NCI-H146 (cell line): ENCODE data around the gene HSCB.
"Not testable (repeated sequence)": the region's sequence is repeated elsewhere in the genome, so short reads cannot be mapped to it uniquely, and the experiment has no call there.

Source experiments
- DNase-seq: peaks from one replicate; lab custom pipeline; 2025; lab: John Stamatoyannopoulos, UW

Gene HSCB, protein sequence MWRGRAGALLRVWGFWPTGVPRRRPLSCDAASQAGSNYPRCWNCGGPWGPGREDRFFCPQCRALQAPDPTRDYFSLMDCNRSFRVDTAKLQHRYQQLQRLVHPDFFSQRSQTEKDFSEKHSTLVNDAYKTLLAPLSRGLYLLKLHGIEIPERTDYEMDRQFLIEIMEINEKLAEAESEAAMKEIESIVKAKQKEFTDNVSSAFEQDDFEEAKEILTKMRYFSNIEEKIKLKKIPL

DNA sequence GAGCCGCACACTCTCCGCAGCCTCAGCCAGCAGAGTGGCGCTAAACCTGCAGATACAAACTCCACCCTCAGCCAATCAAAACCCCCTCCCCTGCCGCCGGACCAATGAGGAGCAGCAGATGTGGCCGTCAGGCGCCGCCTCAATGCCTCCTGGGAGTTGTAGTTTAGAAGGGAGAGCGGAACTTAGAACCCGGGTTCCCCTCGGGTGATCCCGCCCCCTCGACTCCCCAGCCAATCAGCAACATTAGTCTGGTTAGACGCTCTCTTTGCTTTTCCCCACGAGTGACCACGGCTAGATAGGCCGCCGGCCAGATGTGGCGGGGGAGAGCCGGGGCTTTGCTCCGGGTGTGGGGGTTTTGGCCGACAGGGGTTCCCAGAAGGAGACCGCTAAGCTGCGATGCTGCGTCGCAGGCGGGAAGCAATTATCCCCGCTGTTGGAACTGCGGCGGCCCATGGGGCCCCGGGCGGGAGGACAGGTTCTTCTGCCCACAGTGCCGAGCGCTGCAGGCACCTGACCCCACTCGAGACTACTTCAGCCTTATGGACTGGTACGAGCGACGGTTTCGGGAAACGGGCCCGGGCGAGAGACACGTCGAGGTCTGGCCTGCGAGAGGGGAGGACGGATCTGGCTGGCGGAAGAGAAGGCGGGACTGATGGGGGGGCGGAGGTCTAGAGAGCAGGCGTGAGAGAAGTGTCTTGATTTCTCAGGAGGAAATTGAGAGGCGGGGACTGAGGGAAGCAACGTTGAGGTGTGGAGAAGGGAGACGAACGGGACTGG lies at the start of gene HSCB, which contains the start of gene CHEK2:
Gene HSCB, plus strand, starts transcription at position 255 of the 777 bp plus-strand sequence. Its CDS starts 57 bp downstream, at position 312.
Gene CHEK2, minus strand, starts transcription at position 36 of the 777 bp plus-strand sequence. CDS start 7,099 bp downstream, outside the sequence.
- peak; percentile 97 for DNase-seq

DNA sequence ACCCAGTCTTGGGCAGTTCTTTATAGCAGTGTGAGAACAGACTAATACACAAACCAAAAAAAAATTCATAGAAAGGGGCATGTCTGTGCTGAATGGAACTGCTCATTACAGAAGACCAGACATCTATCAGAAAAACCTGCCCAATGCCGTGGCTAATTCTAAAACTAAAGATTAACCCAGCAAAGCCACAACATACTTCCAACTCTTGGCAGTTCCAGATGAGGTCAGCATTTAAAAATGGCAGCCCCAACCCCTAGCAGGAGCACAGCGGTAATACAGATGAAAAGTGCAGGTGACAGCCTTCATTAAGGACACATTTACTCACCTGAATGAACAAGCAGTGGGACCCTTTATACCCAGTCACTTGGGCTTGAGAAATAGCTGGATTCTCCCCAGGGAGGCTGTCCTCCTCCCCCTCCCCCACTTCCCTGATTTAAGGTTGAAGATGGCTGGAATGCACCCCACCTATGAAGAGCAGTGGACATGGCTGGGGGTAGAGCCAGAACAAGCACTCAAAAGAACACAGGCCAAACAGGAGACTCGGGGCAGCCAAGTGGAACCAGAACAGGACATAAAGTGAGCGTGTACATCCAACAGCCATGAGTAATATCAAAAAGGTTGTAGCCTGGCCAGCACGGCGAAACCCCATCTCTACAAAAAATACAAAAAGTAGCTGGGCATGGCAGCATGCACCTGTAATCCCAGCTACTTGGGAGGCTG lies 48.6 kb upstream of the HSCB start:
- not testable (repeated sequence) for DNase-seq

DNA sequence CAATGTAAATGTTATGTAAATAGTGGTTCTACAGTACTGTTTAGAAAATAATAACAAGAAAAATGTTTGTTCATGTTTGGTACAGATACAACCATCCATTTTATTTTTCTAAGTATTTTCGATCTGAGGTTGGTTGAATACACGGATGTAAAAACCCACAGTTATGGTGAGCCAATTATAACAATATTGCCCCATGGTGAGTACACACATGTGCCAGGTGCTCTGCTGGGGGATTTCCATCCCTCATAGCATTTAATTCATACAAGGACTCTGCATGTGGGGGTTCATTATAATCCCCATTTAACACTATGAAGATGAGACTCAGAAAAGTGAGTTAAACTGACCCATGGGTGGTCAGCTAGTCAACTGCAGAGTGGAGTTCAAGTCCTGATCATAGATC lies 38.9 kb upstream of the HSCB start:
- DNase-seq: no peak

DNA sequence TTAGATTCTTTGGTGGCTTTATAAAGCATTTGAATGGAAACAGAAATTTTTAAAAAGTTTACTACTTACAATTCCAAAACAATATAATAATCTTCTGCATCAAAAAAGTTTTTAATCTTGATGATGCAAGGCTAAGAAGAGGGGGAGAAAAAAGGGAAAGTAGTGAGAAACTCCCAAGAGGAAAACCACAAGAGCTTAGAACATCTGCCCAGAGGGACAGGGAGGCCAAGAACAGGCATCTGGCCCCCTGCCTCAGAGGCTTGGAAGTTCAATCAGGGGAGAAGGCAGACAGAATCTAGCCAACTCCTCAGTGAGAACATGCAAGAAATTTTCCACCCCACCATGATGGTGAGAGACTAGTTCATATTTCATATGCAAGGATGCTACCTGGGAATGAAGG lies 38.4 kb upstream of the HSCB start:
- no peak for DNase-seq

DNA sequence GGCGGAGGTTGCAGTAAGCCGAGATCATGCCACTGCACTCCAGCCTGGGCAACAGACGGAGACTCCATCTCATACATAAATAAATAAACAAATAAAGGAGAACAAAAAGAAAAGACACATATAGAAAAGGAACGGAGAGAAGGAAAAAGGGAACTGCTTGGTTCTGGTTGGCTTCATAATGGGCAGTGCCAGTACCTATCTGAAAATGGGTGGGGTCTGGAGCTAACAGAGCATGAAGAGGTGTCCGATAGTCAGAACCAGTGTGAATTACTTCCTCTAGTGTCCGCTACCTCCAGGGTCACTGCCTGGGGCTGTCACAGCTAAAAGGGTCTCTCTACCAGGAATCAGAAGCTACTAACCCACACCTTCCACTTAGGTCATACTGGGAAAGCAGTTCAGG lies 35.0 kb upstream of the HSCB start:
- no peak for DNase-seq

DNA sequence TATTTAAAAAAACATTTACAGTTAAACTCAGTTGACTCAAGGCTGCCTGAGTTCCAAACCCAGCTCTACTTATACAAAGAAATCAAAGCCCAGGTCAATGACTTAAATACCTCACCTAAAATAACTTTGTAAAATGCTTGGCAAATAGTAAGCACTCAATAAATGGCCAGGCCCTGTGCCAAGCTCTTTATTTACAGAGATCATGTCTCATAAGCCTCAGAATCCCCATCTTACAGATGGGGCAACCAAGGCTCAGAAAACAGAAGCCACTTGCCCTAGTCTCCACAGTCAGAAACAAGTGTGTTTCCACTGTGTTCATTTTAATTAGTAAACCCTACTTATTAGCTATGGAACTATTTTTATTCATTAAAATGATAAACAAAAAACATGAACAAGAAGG lies 31.7 kb upstream of the HSCB start:
- DNase-seq: no peak

DNA sequence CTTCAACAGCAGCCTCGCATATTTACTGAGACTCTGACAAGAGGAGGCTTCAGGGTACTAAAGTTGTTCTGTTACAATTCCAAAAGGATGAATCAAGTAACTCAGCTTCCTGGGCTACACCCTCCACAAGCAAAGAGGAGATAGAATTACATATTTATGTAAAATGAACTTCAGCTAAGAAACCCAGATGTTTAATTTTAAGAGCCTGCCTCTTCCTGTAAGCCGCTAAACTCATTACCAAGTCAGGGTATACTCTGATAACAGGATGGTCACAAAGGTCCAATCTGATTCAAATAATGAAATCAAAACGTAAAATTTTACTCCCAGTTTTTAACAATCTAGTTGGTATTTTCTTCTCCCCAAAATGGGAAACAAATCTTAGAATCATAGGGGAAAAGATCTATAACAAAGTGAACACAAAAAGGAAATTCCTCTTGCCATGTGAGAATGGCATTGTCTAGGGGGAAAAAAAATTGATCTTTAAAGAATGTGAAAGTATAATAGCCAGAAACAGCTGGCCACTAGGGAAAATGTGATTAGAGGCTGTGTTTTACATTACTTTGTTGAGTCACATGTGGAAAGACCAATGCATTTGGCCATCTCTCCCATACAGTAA lies 31.2 kb upstream of the HSCB start:
- DNase-seq: no peak

DNA sequence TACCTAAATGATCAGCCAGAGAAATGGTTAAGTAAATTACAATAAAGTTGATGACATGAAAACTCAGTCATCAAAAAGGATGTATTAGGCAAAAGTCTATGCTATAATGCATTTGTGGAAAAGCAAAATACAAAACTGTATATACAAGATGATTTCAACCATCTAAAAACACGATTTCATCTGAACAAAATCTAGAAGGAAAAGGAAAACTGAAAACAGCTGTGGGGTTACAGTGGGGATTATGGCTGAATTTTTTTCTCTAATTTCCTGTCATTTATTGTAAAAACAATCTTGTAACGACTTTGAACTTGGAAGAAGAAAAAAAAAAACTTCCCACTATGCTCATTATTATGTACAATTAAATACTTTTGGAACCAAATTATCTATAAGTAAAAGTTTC lies 30.5 kb upstream of the HSCB start:
- DNase-seq: no peak

DNA sequence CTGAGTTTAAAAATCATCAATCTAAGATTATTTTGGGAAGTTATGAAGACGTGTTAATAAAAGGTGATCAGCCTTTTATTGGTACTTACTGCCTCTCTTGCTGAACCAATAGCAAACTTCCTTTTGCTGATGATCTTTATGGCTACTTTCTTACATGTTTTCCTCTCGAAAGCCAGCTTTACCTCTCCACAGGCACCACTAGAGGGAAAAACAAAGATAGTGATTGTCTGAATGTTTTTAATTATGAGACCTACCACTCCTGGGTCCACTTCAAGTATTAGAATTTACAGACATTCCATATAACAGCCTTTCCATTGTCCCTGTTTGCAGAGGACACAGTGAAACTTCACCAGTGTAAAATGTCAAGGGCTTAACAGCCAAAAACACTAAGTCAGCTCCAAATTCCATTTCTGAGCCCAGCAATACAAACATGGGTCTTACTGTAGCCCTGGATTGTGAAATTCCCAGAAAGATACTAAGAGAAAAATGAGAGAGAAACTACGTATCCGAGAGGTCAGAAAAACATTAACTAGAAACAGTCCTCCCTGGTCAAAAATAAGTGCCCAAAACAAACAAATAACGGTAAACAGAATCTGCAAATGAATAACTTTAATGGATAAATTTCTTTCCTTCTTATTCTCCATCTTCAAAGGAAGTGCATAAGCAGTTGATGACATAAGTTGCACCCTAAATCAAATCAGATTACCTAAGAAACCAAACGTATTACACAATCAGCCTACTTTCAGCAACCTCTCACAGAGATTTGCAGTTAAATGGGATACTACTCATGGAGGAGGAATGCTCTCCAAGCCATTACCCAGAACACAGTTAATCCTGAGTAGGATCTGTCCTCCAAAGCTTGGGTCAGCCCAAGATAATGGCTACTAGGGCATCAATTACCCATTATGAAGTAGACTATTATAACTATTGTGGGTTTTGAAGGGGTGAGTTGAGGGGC lies 29.7 kb upstream of the HSCB start:
- DNase-seq: no peak

DNA sequence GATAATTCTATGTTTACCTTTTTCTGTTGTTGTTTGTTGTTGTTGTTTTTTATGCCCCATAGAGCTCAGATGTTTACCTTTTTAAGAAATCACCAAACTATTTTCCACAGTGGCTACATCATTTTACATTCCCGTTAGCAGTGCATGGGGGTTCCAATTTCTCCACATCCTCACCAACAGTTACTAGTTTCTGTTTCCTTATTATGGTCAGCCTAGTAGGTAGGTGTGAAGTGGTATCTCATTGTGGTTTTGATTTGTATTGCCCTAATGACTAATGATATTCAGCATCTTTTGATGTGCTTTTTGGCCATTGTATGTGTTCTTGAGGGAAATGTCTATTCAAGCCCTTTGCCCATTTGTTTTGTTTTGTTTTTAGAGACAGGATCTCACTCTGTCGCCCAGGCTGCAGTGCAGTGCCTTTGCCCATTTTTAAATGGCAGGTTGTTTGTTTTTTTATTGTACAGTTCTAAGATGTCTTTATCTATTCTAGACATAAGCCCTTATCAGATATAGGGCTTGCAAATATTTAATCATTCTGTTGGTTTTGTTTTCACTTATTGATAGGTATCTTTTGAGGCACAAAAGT lies 27.7 kb upstream of the HSCB start:
- DNase-seq: no peak

DNA sequence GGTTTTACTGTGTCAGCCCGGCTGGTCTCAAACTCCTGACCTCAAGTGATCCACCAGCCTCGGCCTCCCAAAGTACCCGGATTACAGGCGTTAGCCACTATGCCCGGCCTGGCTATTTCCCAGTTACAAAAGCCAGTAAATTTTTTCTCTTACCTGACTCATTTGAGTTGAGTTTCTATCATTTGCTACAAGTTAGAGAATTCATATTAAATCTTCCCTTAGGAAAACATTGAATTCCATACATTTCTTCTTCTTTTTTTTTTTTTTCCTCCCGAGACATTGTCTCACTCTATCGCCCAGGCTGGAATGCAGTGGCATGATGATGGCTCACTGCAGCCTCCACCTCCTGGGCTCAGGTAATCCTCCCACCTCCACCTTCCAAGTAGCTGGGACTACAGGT lies 26.2 kb upstream of the HSCB start:
- no peak for DNase-seq

DNA sequence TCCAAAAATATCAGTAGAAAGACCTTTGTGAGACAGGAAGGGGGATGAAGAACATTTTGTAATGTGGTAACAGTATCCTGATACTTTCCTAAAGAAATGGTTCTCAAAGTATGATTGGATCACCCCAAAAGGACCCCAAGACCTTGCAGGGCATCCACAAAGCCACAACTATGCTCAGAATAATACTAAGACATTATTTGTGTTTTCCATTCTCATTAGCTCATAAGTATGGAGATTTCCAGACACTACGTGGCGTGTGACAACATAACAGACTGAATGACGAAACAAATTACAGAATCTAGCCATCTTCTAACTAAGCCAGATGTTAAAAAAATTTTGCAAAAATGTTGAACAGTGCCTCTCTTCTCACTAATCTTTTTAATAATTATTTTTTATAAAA lies 25.2 kb upstream of the HSCB start:
- DNase-seq: no peak

DNA sequence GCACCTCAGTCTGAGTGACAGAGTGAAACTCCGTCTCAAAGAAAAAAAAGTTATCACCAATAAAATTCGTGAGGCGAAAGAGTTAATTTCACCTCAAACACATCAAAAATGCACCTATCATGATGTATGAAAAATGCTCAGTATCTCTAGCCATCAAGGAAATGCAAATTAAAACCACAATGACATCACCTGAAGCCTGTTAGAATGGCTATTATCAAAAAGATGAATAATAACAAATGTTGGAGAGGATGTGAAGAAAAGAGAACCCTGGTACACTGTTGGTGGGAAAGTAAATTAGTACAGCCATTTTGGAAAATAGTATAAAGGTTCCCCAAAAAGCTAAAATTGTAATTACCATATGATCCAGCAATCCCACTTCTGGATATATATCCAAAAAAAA lies 23.8 kb upstream of the HSCB start:
- no peak for DNase-seq

DNA sequence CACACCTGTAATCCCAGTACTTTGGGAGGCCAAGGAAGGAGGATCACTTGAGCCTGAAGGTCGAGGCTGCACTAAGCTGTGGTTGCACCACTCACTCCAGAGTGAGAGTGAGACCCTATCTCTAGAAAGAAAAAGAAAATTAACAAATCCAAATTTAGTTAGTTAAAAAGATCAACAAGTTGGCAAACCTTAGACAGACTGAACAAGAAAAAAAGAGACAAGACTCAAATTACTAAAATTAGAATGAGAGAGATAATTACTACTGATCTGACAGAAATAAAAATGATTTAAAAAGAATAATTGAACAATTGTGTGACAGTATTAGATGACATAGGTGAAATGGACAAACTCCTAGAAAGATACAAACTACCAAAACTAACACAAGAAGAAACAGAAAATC lies 13.8 kb upstream of the HSCB start:
- no peak for DNase-seq

DNA sequence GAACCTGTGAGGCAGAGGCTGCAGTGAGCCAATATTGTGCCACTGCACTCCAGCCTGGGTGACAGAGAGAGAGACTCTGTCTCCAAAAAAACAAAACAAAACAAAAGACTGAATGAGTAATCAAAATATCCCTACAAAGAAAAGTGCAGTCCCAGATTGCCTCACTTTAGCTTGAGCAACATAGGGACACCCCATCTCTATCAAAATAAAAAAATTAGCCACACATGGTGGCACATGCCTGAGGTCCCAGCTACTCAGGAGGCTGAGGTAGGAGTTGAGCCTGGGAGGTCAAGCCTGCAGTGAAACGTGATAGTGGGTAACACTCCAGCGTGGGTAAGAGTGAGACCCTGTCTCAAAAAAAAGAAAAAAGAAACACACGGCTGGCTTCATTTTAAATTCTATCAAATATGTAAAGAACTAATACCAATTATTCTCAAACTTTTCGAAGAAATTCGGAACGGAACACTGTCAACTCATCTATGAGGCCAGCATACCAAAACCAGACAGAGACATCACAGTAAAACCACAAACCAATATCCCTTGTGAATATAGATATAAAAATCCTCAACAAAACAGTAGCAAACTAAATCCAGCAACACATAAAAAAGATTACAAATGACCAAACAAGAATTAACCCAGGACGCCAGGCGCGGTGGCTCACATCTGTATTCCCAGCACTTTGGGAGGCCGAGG lies 13.1 kb upstream of the HSCB start:
- DNase-seq: no peak

DNA sequence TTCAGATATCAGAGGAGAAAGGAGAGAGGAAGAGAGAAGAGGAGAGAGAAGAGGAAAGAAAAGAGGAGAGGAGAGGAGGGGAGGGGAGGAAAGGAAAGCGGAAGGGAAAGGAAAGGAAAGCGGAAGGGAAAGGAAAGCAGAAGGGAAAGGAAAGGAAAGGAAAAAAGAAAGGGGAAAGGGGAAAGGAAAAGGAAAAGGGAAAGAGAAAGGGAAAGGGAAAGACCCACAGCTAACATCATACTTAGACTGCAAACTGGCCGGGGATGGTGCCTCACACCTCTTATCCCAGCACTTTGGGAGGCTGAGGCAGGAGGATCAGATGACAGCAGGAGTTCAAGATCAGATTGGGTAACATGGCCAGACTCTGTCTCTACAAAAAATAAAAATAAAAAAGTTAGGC lies 11.7 kb upstream of the HSCB start:
- DNase-seq: no peak

DNA sequence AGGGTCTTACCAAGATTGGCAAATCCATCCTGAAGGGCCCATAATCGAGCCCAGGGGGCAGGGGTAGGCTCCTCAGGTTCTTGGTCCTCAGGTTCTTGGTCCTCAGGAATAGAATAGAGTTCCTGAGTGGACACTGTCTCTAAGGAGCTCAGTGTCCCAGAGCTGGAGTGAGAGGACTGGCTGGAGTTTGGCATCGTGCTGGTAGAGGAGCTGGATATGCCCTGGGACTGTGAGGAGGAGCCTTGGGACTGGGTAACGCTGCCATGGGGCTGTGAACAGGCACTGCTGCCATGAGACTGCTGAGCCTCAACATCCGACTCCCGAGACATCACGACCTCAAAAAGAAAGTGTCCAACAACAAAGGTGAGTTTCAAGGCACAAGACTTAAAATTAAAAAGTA lies 7.4 kb upstream of the HSCB start:
- no peak for DNase-seq

DNA sequence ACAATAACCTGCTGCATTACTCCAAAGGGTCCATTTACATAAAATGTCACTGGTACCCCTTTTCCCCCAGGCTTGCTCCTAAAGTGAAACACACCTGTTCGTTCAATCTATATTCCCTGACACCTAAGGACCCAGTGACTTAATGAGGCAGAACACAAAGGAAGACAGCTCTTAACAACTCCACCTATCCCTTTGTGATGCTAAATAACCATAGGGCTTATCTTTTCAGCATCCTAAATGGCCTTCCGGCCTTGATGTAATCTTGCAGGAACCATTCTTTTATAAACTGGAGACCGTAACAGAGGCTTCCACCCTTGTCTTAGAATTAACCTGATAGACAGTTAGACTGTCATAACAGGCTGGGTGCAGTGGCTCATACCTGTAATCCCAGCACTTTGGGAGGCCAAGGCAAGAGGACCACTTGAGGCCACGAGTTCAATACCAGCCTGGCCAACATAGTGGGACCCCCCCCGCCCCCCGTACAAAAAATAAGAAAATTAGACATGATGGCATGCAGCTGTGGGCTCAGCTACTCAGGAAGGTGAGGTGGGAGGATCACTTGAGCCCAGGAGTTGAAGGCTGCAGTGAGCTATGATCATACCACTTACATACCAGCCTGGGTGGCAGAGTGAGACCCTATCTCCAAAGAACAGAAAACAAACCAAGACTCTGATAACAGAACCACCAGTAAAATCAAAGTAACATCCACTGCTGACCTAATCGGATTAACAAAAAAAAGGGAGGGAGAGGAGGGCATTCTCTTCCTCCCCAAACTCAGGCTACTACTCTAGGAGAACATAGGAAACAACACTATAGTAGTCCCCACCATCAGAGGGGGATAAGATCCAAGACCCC lies 5.3 kb upstream of the HSCB start:
- peak; percentile 90 for DNase-seq

DNA sequence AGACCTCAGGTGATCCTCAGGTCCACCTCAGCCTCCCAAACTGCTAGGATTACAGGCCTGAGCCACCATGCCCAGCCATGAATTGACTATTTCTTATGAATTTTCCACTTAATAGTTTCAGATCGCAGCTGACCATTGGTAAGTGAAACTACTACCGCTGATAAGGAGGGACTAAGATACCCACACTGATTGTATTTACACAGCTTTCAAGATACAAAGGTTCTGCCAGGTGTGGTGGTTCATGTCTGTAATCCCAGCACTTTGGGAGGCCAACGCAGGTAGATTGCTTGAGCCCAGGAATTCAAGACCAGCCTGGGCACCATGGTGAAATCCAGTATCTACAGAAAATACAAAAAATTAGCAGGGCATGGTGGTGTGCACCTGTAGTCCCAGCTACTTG lies 4.1 kb upstream of the HSCB start:
- peak; percentile 51 for DNase-seq
